HepG2 (cell line): Measurements from ENCODE around the gene ADM5. TPM values are rescaled to one million over a fixed set of nuclear protein-coding genes. Genes with fewer than 3 reads are reported as not detected.

ENCODE experiments used
- ATAC-seq: fragments of 200-7000 bp; cut with Tn5 transposase; 3 replicates; pipeline ENCODE4 v1.9.1; 2020; ENCODE audit warnings: mild to moderate bottlenecking, moderate library complexity
- BruUV-seq: library from RNA; stranded (reverse); fragments of 400-500 nt; replicated peaks from 2 replicates; lab custom pipeline; 2021; lab: Mats Ljungman, UMichigan
- CTCF ChIA-PET: fragments of 300-600 bp; formaldehyde crosslinking; extraction: SDS; loops from one replicate; lab custom pipeline; 2021; ENCODE audit warnings: low total read pairs, inconsistent platforms, low intra/inter-chr PET ratio; lab: Yijun Ruan, JAX
- POLR2A ChIA-PET: fragments of 350-600 bp; sonication (Branson Sonifier 250); formaldehyde crosslinking; loops from one replicate; lab custom pipeline; 2020; ENCODE audit warnings: antibody characterized with exemption, inconsistent platforms; lab: Yijun Ruan, JAX
- DNase-seq: peaks from one replicate; pipeline ENCODE4 v3.0.0-alpha.2; 2015; ENCODE audit warnings: low spot score
- FAIRE-seq: peaks from 3 replicates; lab custom pipeline; 2011; peaks lifted over from hg19 to GRCh38; lab: Jason Lieb, UNC
- H2AFZ ChIP-seq: one replicate; pipeline ENCODE4 v1.6.1; 2011; ENCODE audit warnings: low read length, inconsistent platforms
- H3K27ac ChIP-seq: fragments of 300-600 bp; 3 replicates; pipeline ENCODE4 v1.8.0; 2011; ENCODE audit warnings: mixed run types, mild to moderate bottlenecking, mixed read lengths, low read length, inconsistent platforms; ENCODE audit not compliant: insufficient read depth; ENCODE audit errors: extremely low read length
- H3K27me3 ChIP-seq, 2 experiments: fragments of 200-600 bp in 1 of 2; 2 replicates in 1 of 2; 3 replicates in 1 of 2; pipeline versions ENCODE4 v1.6.0 to v1.8.0; 2011; ENCODE audit warnings: low read length in 2 of 2, mild to moderate bottlenecking in 2 of 2, moderate library complexity in 2 of 2, inconsistent platforms in 1 of 2; ENCODE audit not compliant: insufficient read depth in 2 of 2, control insufficient read depth in 1 of 2
- H3K36me3 ChIP-seq, 2 experiments: fragments of 200-600 bp in 1 of 2; replicated peaks in 1 of 2; 2 replicates in 1 of 2; 3 replicates in 1 of 2; pipeline versions ENCODE4 v1.5.1 to v1.8.0; 2011; ENCODE audit warnings: low read length in 2 of 2, inconsistent platforms in 1 of 2; ENCODE audit not compliant: insufficient read depth in 2 of 2, control insufficient read depth in 1 of 2
- H3K4me1 ChIP-seq: 2 replicates; pipeline ENCODE4 v1.5.1; 2012; ENCODE audit warnings: low read length, inconsistent platforms; ENCODE audit not compliant: insufficient read depth
- H3K4me2 ChIP-seq: 2 replicates; pipeline ENCODE4 v1.6.0; 2011; ENCODE audit warnings: low read depth, low read length, inconsistent platforms
- H3K4me3 ChIP-seq, 3 experiments: fragments of 200-600 bp in 1 of 3; sonication (generic), shearing (Covaris generic) in 1 of 3; replicated peaks in 1 of 3; 2 replicates each; pipeline ENCODE4 v1.5.1; 2011 to 2016; ENCODE audit warnings: low read length in 3 of 3, inconsistent platforms in 2 of 3, low read depth in 2 of 3, mild to moderate bottlenecking in 2 of 3, control low read depth in 1 of 3, mixed read lengths in 1 of 3; ENCODE audit not compliant: insufficient read depth in 1 of 3
- H3K79me2 ChIP-seq: one replicate; pipeline ENCODE4 v1.6.1; 2011; ENCODE audit warnings: low read length, inconsistent platforms; ENCODE audit not compliant: insufficient read depth
- H3K9ac ChIP-seq: 2 replicates; pipeline ENCODE4 v1.6.0; 2011; ENCODE audit warnings: mild to moderate bottlenecking, low read depth, low read length, inconsistent platforms; ENCODE audit not compliant: insufficient read depth
- H3K9me3 ChIP-seq: 2 replicates; pipeline ENCODE4 v1.5.1; 2012; ENCODE audit warnings: mild to moderate bottlenecking, low read length
- H4K20me1 ChIP-seq: 2 replicates; pipeline ENCODE4 v1.6.0; 2011; ENCODE audit warnings: inconsistent platforms, mild to moderate bottlenecking, low read length, moderate library complexity; ENCODE audit not compliant: insufficient read depth
- ATF6 ChIP-seq: sonication (generic); formaldehyde crosslinking; conservative IDR thresholded peaks from 2 replicates; pipeline ENCODE4 v1.4.0; 2020; ENCODE audit warnings: missing genetic modification reagents
- CREB1 ChIP-seq, 2 experiments: fragments of 450-650 bp in 1 of 2; IDR thresholded peaks; 2 replicates each; pipeline ENCODE4 v1.6.1; 2016 to 2017; ENCODE audit warnings: control low read depth in 1 of 2, mild to moderate bottlenecking in 1 of 2, missing compliant biosample characterization in 1 of 2, missing genetic modification characterization in 1 of 2
- CREM ChIP-seq, 2 experiments: sonication (generic) in 1 of 2; formaldehyde crosslinking in 1 of 2; IDR thresholded peaks; 2 replicates each; pipeline versions ENCODE4 v1.4.0 to v1.6.1; 2016 to 2020; ENCODE audit warnings: antibody characterized with exemption in 1 of 2, mild to moderate bottlenecking in 1 of 2, missing genetic modification reagents in 1 of 2
- CTCF ChIP-seq: sonication (generic); formaldehyde crosslinking; IDR thresholded peaks from 2 replicates; pipeline ENCODE4 v1.5.0; 2020; ENCODE audit warnings: mild to moderate bottlenecking, missing genetic modification reagents, moderate library complexity
- NFIC ChIP-seq: IDR thresholded peaks from 2 replicates; pipeline ENCODE4 v1.6.1; 2012; ENCODE audit warnings: mild to moderate bottlenecking, low read length, inconsistent platforms
- ZC3H13 ChIP-seq: sonication (generic); formaldehyde crosslinking; IDR thresholded peaks from 2 replicates; pipeline ENCODE4 v1.8.1; 2023; ENCODE audit warnings: mild to moderate bottlenecking, missing genetic modification reagents, moderate library complexity
- ZNF160 ChIP-seq: sonication (generic); formaldehyde crosslinking; IDR thresholded peaks from 2 replicates; pipeline ENCODE4 v1.8.0; 2022; ENCODE audit warnings: mild to moderate bottlenecking, inconsistent platforms, missing genetic modification reagents
- ZNF432 ChIP-seq: sonication (generic); formaldehyde crosslinking; IDR thresholded peaks from 2 replicates; pipeline ENCODE4 v1.5.0; 2020; ENCODE audit warnings: missing genetic modification reagents, mild to moderate bottlenecking, borderline replicate concordance
- ZNF513 ChIP-seq: sonication (generic); formaldehyde crosslinking; conservative IDR thresholded peaks from 2 replicates; pipeline ENCODE4 v1.5.0; 2020; ENCODE audit warnings: missing genetic modification reagents
- ZNF547 ChIP-seq: sonication (generic); formaldehyde crosslinking; IDR thresholded peaks from 2 replicates; pipeline ENCODE4 v1.5.1; 2020; ENCODE audit warnings: mild to moderate bottlenecking, missing genetic modification reagents
- whole genome bisulfite sequencing: methylation state at CpG from one replicate; pipeline ENCODE4 v1.1.6; 2017; ENCODE audit warnings: low lambda C conversion rate; 5-methylcytosine and 5-hydroxymethylcytosine counted together
- in situ Hi-C: cut with HindIII; loops from 2 replicates; pipeline ENCODE4 v1.10.0; 2017; ENCODE audit warnings: low pct_unique_long_range_greater_than_20kb; ENCODE audit not compliant: extremely low pct_ligation_motif_present
- intact Hi-C: fragments of 100-400 bp; cut with micrococcal nuclease; formaldehyde crosslinking; loops from one replicate; pipeline ENCODE4 v1.10.0; 2022; ENCODE audit not compliant: unreplicated experiment
- polyA plus RNA-seq, 8 experiments: library from polyadenylated mRNA; depleted of rRNA in 3 of 8; stranded (reverse) in 7 of 8; unstranded in 1 of 8; fragments of >200 nt; fragmentation: Illumina TruSeq in 4 of 8; extraction: Trizol in 4 of 8; gene quantifications; 2 replicates each; pipeline versions ENCODE4 v1.2.1 to v1.2.3, GENCODE V29; 2011 to 2016; ENCODE audit warnings: low read depth in 4 of 8, missing spikeins in 1 of 8, mixed read lengths in 1 of 8; ENCODE audit not compliant: insufficient read depth in 1 of 8
- total RNA-seq, 5 experiments: library from RNA; depleted of rRNA; stranded (reverse); fragments of >200 nt; fragmentation: Illumina TruSeq; extraction: Trizol; gene quantifications; 2 replicates each; pipeline ENCODE4 v1.2.3, GENCODE V29; 2016; ENCODE audit warnings: low read depth in 1 of 5
- TF ChIP-seq, protein P1 (sequence below): sonication (generic); IDR thresholded peaks from 2 replicates; pipeline ENCODE4 v1.6.1; 2016; ENCODE audit warnings: low read depth, borderline replicate concordance
- TF ChIP-seq, protein P2 (sequence below): IDR thresholded peaks from 2 replicates; pipeline ENCODE4 v1.6.1; 2016; ENCODE audit warnings: low read depth, borderline replicate concordance

The ADM5 gene
- total and polyA plus RNA-seq, 2 of the 13 experiments (the other 11 are each of a cell fraction or from before 2014, with no cell fraction given): 2.7 to 4.1 TPM

DNA sequence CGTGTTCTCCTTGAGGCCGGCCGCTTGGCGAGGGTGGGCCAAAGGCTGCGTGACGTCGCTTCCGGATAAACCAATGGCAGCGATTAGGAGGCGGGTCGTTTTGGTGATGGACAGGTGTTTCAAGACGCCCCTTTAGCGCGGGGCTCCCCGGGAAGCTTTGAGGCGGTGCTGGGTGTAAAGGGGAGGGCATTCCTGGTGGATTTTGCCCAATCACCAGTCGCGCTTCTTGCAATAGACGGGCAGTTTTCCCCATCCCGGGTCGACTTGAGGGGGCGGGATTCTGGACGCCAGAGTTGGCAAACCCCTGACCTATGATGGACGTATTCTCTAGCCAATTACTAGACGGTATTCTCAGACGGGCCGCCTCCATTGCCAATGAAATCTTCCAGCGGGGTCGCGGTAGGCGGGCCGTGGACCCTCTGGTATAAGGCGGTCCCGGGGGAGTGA, 12.6 kb upstream of the ADM5 start:
- ATAC-seq: peak; percentile 81
- TF ChIP-seq, protein P1, sequence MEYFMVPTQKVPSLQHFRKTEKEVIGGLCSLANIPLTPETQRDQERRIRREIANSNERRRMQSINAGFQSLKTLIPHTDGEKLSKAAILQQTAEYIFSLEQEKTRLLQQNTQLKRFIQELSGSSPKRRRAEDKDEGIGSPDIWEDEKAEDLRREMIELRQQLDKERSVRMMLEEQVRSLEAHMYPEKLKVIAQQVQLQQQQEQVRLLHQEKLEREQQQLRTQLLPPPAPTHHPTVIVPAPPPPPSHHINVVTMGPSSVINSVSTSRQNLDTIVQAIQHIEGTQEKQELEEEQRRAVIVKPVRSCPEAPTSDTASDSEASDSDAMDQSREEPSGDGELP: 0 out of 2 replicates have a peak, but pooled peaks have one; percentile 25
- TF ChIP-seq CTCF (CRISPR knock-in tag): no peak
- no peak for TF ChIP-seq ATF6 (CRISPR knock-in tag)
- TF ChIP-seq ZC3H13 (CRISPR knock-in tag): no peak
- peak; percentile 87 for TF ChIP-seq CREM (IDR thresholded peaks at IDR 0.05)
- TF ChIP-seq CREM (CRISPR knock-in tag; IDR thresholded peaks at IDR 0.05): no peak
- no peak for TF ChIP-seq ZNF513 (CRISPR knock-in tag)
- TF ChIP-seq NFIC: no peak
- peak; percentile 95 for TF ChIP-seq CREB1 (IDR thresholded peaks at IDR 0.05)
- TF ChIP-seq CREB1 (CRISPR knock-in tag; IDR thresholded peaks at IDR 0.05): peak; percentile 98
- TF ChIP-seq ZNF432: no peak
- TF ChIP-seq, protein P2, sequence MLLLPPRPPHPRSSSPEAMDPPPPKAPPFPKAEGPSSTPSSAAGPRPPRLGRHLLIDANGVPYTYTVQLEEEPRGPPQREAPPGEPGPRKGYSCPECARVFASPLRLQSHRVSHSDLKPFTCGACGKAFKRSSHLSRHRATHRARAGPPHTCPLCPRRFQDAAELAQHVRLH: no peak
- TF ChIP-seq ZNF547 (CRISPR knock-in tag): no peak
- TF ChIP-seq ZNF160 (CRISPR knock-in tag): no peak

More for the DNA sequence above, 12.6 kb upstream of the ADM5 start:
- H2AFZ ChIP-seq: no peak overlapping the region
- ChIA-PET POLR2A (interaction anchor here (0.6 to 3.8 kb wide), 35 partner anchors 9 to 683 kb away, joined by 3 to 77 read pairs (median 4); partner anchors contain the start of genes ADM5, AKT1S1, AP2A1 and BCL2L12), CTCF (interaction anchor here (0.6 kb wide), 1 partner anchor 33 kb away, joined by 3 read pairs; no protein-coding TSS in a partner anchor)
- H3K4me3 ChIP-seq: peak overlapping the region; percentile 92 to 99 (median 99); a peak in 5 of 6 replicates
- WGBS: 0% methylated on average over 22 of the region's 34 CpGs
- peaks cover 38% of the 10 kb centered on the region for H3K79me2 ChIP-seq
- H3K4me2 ChIP-seq: no peak overlapping the region; the same call in 1 of the 2 replicates
- peak; percentile 99 for DNase-seq
- intact Hi-C loops: loop anchor here (2.0 to 5.0 kb wide), 2 partner anchors 35 to 96 kb away; partner anchors contain the start of genes NOSIP, PRRG2, RRAS and SCAF1
- H3K4me1 ChIP-seq: peaks cover 43% of the 10 kb centered on the region
- peaks cover 36% of the 10 kb centered on the region for H4K20me1 ChIP-seq
- in situ Hi-C loops: loop anchor here (10.0 kb wide), 1 partner anchor 82 kb away; the partner anchor contains the start of gene PRR12
- no peaks in the 10 kb centered on the region for H3K9me3 ChIP-seq
- H3K36me3 ChIP-seq: peaks cover 0 to 12% of the 10 kb centered on the region in 2 experiments; a peak in 3 of 5 replicates
- no peaks in the 10 kb centered on the region for H3K27me3 ChIP-seq
- peak; percentile 99 for FAIRE-seq
- no TSS peak for BruUV-seq
- peak overlapping the region; percentile 95 for H3K9ac ChIP-seq
- H3K27ac ChIP-seq: peak overlapping the region; percentile 95
